HEK293 (cell line): ENCODE measurements around the gene ZBTB38.

Source experiments
- GFI1B ChIP-seq: fragments of 450-650 bp; formaldehyde crosslinking; IDR thresholded peaks from 2 replicates; pipeline ENCODE4 v1.5.1; 2016; ENCODE audit warnings: missing biosample characterization, missing genetic modification characterization
- ZNF292 ChIP-seq: fragments of 450-650 bp; formaldehyde crosslinking; IDR thresholded peaks from 2 replicates; pipeline ENCODE4 v1.5.1; 2016; ENCODE audit warnings: low read depth, missing biosample characterization, missing genetic modification characterization, borderline replicate concordance
- ZNF350 ChIP-seq: fragments of 450-650 bp; formaldehyde crosslinking; IDR thresholded peaks from 2 replicates; pipeline ENCODE4 v1.5.0; 2017; ENCODE audit warnings: missing biosample characterization, mild to moderate bottlenecking, missing genetic modification characterization
- ZNF394 ChIP-seq: fragments of 450-650 bp; formaldehyde crosslinking; IDR thresholded peaks from 2 replicates; pipeline ENCODE4 v1.5.1; 2016; ENCODE audit warnings: missing biosample characterization, missing genetic modification characterization, mild to moderate bottlenecking, moderate library complexity, borderline replicate concordance
- ZNF549 ChIP-seq: fragments of 450-650 bp; IDR thresholded peaks from 2 replicates; pipeline ENCODE4 v1.5.1; 2018; ENCODE audit warnings: missing biosample characterization, missing genetic modification characterization, mild to moderate bottlenecking, inconsistent platforms, moderate library complexity
- TF ChIP-seq, protein P1 (sequence below): fragments of 450-650 bp; formaldehyde crosslinking; IDR thresholded peaks from 2 replicates; pipeline ENCODE4 v1.5.1; 2016; ENCODE audit warnings: missing biosample characterization, missing genetic modification characterization

GRCh38 chr3:141383555-141384129 lies 15.3 kb downstream of the ZBTB38 start:
- no peak for TF ChIP-seq GFI1B (tag by site-specific recombination)
- TF ChIP-seq, protein P1, sequence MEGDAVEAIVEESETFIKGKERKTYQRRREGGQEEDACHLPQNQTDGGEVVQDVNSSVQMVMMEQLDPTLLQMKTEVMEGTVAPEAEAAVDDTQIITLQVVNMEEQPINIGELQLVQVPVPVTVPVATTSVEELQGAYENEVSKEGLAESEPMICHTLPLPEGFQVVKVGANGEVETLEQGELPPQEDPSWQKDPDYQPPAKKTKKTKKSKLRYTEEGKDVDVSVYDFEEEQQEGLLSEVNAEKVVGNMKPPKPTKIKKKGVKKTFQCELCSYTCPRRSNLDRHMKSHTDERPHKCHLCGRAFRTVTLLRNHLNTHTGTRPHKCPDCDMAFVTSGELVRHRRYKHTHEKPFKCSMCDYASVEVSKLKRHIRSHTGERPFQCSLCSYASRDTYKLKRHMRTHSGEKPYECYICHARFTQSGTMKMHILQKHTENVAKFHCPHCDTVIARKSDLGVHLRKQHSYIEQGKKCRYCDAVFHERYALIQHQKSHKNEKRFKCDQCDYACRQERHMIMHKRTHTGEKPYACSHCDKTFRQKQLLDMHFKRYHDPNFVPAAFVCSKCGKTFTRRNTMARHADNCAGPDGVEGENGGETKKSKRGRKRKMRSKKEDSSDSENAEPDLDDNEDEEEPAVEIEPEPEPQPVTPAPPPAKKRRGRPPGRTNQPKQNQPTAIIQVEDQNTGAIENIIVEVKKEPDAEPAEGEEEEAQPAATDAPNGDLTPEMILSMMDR, result no peak
- no peak for TF ChIP-seq ZNF292 (tag by site-specific recombination)
- no peak for TF ChIP-seq ZNF350
- no peak for TF ChIP-seq ZNF394 (tag by site-specific recombination)
- no peak for TF ChIP-seq ZNF549 (tag by site-specific recombination)
